Activated T-cell treated with anti-CD3 and anti-CD28 coated beads for 24 hours (primary cell): Measurements from ENCODE around the gene ZHX3.
"Not testable (repeated sequence)": the region's sequence is repeated elsewhere in the genome, so short reads cannot be mapped to it uniquely, and the experiment has no call there.

Experiments used
- DNase-seq: peaks from one replicate; pipeline ENCODE4 v3.0.0-alpha.2; 2020; ENCODE audit warnings: low read depth

Gene ZHX3

GRCh38 chr20:41256516-41256915 lies 61.0 kb downstream of the ZHX3 start:
- no peak for DNase-seq

DNA sequence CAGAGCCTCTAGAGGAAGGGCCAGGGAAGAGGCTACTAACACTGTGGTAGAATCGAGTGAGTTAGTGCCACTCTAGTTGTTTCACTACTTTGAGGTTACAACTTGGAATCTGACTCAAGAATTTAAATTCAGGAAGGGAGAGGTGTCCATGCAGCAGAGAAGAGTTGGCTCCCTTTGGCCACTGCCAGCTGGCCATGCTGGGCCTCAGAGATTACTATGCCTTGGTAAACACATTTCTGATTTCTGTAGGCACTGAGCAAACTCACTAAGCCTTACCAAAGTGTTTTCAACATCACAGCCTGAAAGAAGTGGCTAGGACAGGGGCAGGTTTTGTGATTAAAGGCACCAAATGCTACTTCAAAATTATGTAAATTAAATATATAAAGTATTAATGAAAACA lies 61.9 kb downstream of the ZHX3 start:
- no peak for DNase-seq

- DNase-seq = no peak
Observed at GRCh38 chr20:41249411-41250281, 67.9 kb downstream of the ZHX3 start.

- no peak for DNase-seq
Observed at GRCh38 chr20:41248368-41249024, 69.0 kb downstream of the ZHX3 start.

- no peak for DNase-seq
Observed at GRCh38 chr20:41247523-41248367, 69.8 kb downstream of the ZHX3 start.

DNA sequence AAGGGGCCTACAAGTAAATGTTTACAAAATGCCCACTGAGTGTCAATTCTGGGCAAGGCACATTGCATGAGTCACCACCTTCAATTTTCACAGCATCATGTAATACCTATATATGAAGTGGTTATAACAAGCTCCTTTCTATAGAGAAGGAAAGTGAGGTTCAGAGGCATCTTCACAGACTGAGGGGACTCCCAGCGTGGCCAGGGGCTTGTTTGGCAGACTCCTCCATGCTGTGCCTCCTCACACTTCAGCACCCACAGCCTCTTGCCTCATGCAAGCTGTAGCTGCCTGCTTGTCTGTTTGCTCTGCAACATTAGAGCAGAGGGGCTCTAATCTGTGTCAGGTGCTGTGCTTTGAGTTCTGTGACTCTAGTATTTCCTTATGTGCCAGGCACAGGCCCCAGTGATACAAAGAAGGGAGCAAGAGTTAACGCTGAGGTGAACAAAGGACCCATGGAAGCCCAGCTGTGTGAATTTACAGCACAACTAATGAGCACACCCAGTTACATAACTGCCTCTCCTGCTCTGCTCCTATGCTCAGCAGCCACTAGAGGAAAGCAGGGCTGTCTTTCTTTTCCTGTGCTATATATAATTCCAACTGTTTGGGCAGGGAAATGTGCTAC lies 72.3 kb downstream of the ZHX3 start:
- DNase-seq = no peak

GRCh38 chr20:41242807-41243206 lies 74.7 kb downstream of the ZHX3 start:
- DNase-seq = no peak

GRCh38 chr20:41242352-41242751 lies 75.2 kb downstream of the ZHX3 start:
- DNase-seq = no peak

DNA sequence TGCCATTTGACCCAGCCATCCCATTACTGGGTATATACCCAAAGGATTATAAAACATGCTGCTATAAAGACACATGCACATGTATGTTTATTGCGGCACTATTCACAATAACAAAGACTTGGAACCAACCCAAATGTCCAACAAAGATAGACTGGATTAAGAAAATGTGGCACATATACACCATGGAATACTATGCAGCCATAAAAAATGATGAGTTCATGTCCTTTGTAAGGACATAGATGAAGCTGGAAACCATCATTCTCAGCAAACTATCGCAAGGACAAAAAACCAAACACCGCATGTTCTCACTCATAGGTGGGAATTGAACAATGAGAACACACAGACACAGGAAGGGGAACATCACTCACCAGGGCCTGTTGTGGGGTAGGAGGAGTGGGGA lies 80.3 kb downstream of the ZHX3 start:
- DNase-seq = not testable (repeated sequence)

DNA sequence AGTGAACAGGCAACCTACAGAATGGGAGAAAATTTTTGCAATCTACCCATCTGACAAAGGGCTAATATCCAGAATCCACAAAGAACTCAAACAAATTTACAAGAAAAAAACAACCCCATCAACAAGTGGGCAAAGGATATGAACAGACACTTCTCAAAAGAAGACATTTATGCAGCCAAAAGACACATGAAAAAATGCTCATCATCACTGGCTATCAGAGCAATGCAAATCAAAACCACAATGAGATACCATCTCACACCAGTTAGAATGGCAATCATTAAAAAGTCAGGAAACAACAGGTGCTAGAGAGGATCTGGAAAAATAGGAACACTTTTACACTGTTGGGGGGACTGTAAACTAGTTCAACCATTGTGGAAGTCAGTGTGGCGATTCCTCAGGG lies 80.7 kb downstream of the ZHX3 start:
- DNase-seq = not testable (repeated sequence)

- DNase-seq = no peak
Observed at GRCh38 chr20:41234546-41234945, 83.0 kb downstream of the ZHX3 start.

DNA sequence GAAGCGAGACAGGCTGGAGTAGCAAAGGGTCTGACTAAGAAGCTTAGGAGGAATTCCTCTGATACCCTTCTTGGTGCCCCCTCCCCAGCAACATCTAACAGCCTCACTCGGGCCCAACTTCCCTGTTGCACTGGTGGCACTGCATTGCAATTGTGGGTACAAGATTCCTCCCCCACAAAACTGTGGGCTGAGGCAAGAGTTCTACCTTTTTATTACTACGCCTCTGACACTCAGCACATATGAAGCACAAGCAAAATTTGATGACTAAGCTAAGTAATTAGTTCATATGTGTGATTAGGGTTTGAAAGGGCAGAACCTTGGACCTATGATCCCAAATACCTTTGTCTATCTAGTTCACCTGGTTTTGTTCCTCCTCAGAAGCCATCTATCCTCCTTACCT lies 83.5 kb downstream of the ZHX3 start:
- DNase-seq = no peak

GRCh38 chr20:41232973-41233926 lies 84.3 kb downstream of the ZHX3 start:
- DNase-seq = no peak

DNA sequence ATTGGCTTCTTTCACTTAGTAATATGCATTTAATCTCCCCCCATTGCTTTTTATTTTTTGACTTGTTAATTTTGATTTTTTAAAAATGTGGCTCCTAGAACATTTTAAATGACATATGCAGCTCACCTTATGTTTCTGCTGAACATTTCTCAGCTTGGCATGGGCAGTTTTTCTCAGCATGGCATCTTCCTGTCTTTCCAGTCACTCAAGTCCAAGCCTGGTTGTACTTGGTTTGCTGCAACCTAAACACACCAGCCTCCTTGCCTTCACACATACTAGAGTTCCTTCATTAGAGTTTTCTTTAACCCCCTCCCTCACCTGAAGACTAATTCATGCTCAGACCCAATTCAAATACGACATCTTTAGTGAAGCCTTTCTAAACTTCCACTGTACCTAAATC lies 86.4 kb downstream of the ZHX3 start:
- no peak for DNase-seq

DNA sequence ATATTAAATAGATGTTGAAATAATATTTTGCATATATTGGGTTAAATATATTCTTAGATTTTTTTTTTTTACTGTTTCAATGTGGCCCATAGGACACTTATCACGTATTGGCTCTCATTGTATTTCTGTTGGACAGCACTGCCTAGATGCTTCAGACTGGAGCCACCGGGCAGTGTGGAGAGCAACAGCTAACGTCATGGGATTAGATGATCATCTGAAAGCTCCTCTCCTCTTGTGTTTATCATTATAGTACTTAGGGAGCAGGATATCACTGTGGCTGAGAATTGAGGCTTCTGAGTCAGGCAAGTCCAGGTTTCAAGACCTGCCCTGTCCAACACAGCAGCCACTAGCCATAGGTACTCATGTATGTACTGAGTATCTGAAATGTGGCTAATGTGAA lies 87.4 kb downstream of the ZHX3 start:
- no peak for DNase-seq

DNA sequence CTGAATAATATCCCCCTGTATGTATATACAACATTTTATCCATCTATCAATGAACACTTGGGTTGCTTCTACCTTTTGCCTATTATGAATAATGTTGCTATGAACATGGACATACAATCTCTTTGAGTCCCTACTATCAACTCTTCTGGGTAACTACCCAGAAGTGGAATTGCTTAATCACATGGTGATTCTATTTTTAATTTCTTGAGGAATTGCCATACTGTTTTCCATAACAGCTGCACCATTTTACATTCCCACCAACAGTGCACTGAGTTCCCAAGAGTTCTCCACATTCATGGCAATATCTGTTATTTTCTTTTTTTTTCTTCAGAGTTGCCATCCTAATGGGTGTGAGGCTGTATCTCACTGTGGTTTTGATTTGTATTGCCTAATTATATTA lies 88.3 kb downstream of the ZHX3 start:
- no peak for DNase-seq

GRCh38 chr20:41228858-41229257 lies 88.7 kb downstream of the ZHX3 start:
- no peak for DNase-seq

GRCh38 chr20:41226426-41226825 lies 91.1 kb downstream of the ZHX3 start:
- DNase-seq = no peak

DNA sequence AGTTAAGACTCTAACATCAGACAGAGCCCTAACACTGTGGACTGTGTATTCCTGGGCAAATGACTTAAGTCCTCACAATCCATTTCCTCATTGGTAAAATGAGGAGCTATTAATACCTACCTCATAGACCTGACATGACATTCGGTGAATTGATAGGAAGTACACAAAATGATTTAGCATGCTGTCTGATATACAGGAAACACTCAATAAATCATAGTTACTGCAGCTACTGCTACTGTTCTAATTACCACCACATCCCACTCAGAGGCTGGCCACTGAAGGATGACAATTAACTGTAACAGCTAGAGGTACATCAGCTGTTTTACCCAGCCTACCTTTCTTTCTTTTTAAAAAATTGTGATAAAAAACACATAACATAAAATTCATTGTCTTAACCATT lies 92.4 kb downstream of the ZHX3 start:
- DNase-seq = no peak

- no peak for DNase-seq
Observed at GRCh38 chr20:41224281-41224680, 93.2 kb downstream of the ZHX3 start.

DNA sequence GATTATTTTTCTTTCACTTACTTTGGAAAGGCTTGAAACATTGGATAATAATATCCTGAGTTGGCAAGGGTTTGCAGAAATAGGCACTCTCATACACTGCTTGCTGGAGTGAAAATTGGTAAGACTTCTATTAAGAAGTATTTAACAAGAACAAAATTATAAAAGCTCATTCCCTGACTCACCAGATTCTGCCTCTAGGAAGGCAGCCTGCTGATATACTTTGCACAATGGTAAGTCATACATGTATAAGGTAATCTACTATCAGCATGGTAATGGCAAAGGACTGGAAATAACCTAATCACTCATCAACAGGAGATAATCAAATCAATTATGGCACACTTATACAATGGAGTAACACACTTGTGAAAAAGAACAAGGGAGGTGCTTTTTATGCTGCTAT lies 94.4 kb downstream of the ZHX3 start:
- DNase-seq = no peak
